Smooth muscle cell (in vitro differentiated cells): ENCODE results near the gene UBAP1. TPM values are rescaled to one million over a fixed set of nuclear protein-coding genes. Genes with fewer than 3 reads are reported as not detected.
"Not testable (repeated sequence)": the region's sequence is repeated elsewhere in the genome, so short reads cannot be mapped to it uniquely, and the experiment has no call there.

ENCODE experiments used
- DNase-seq: peaks from one replicate; lab custom pipeline; 2025; ENCODE audit not compliant: unreplicated experiment; lab: John Stamatoyannopoulos, UW
- H2AFZ ChIP-seq: fragments of 200-600 bp; sonication (generic); 2 replicates; pipeline ENCODE4 v1.6.0; 2016; ENCODE audit warnings: antibody characterized with exemption, low read depth, mild to moderate bottlenecking
- H3F3A ChIP-seq: fragments of 200-600 bp; sonication (generic); 2 replicates; pipeline ENCODE4 v1.6.0; 2017; ENCODE audit warnings: antibody characterized with exemption, low read depth
- H3K27ac ChIP-seq: fragments of 200-600 bp; sonication (generic); 2 replicates; pipeline ENCODE4 v1.5.1; 2016; ENCODE audit warnings: low read depth, mild to moderate bottlenecking
- H3K27me3 ChIP-seq: fragments of 200-600 bp; sonication (generic); 2 replicates; pipeline ENCODE4 v1.6.1; 2016; ENCODE audit warnings: low read depth, mild to moderate bottlenecking
- H3K36me3 ChIP-seq: fragments of 200-600 bp; sonication (generic); 2 replicates; pipeline ENCODE4 v1.5.1; 2016; ENCODE audit warnings: low read depth
- H3K4me1 ChIP-seq: fragments of 200-600 bp; sonication (generic); 2 replicates; pipeline ENCODE4 v1.5.1; 2016; ENCODE audit warnings: low read depth
- H3K4me2 ChIP-seq: fragments of 200-600 bp; sonication (generic); 2 replicates; pipeline ENCODE4 v1.6.0; 2016; ENCODE audit warnings: mild to moderate bottlenecking
- H3K4me3 ChIP-seq: fragments of 200-600 bp; sonication (generic); 2 replicates; pipeline ENCODE4 v1.5.1; 2016; ENCODE audit warnings: mild to moderate bottlenecking
- H3K79me2 ChIP-seq: fragments of 200-600 bp; sonication (generic); 2 replicates; pipeline ENCODE4 v1.6.0; 2016; ENCODE audit warnings: low read depth, mild to moderate bottlenecking
- H3K9ac ChIP-seq: fragments of 200-600 bp; sonication (generic); 2 replicates; pipeline ENCODE4 v1.6.0; 2016; ENCODE audit warnings: low read depth
- H3K9me3 ChIP-seq: fragments of 200-600 bp; sonication (generic); replicated peaks from 2 replicates; pipeline ENCODE4 v1.5.1; 2016; ENCODE audit warnings: low read depth
- H4K20me1 ChIP-seq: fragments of 200-600 bp; sonication (generic); 2 replicates; pipeline ENCODE4 v1.6.0; 2016; ENCODE audit warnings: low read depth
- WGBS: methylation state at CpG from one replicate; pipeline ENCODE4 v1.1.7; 2016; ENCODE audit warnings: low lambda C conversion rate; 5-methylcytosine and 5-hydroxymethylcytosine counted together
- polyA plus RNA-seq: library from polyadenylated mRNA; unstranded; fragments of >200 nt; fragmentation: Nextera tagmentation; extraction: Ambion mirVana; gene quantifications from 2 replicates; pipeline ENCODE4 v1.2.1, GENCODE V29; 2016
- total RNA-seq: library from RNA; depleted of rRNA; stranded (reverse); fragments of >200 nt; gene quantifications from 2 replicates; pipeline ENCODE4 v1.2.3, GENCODE V29; 2014
- TF ChIP-seq, protein P1 (sequence below): fragments of 200-600 bp; sonication (generic); IDR thresholded peaks from 2 replicates; pipeline ENCODE4 v1.5.1; 2017; ENCODE audit warnings: borderline replicate concordance, mild to moderate bottlenecking, antibody characterized with exemption; ENCODE audit not compliant: insufficient read depth, poor library complexity, severe bottlenecking

The UBAP1 gene
- total and polyA plus RNA-seq, 2 experiments from 2014 or later, result 45.0 to 49.9 TPM

DNA sequence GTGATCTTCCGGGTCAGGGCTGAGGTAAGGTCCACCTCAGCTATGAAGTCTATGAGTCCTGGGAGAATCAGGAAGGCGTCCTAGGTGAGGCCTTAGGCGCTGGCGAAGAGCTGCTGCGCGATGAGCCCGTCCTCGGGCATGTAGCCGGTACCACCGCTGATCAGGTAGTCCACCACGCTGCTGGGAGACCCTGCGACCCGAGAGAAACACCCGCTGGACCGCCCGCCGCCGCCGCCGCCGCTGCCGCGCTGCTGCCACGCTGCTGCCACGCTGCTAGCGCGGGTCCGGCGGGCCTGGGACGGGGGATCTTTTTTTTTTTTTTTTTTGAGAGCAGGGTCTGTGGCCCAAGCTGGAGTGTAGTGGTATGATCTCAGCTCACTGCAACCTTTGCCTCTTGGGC lies 44.3 kb upstream of the UBAP1 start:
- H3K4me3 ChIP-seq, result no peak overlapping the region
- H3K4me2 ChIP-seq, result no peak overlapping the region
- H3K4me1 ChIP-seq, result no peaks in the 10 kb centered on the region
- H3K9me3 ChIP-seq, result no peaks in the 10 kb centered on the region
- H3K36me3 ChIP-seq, result no peaks in the 10 kb centered on the region
- no peak overlapping the region for H3K27ac ChIP-seq
- H3K27me3 ChIP-seq, result no peaks in the 10 kb centered on the region
- TF ChIP-seq, protein P1, sequence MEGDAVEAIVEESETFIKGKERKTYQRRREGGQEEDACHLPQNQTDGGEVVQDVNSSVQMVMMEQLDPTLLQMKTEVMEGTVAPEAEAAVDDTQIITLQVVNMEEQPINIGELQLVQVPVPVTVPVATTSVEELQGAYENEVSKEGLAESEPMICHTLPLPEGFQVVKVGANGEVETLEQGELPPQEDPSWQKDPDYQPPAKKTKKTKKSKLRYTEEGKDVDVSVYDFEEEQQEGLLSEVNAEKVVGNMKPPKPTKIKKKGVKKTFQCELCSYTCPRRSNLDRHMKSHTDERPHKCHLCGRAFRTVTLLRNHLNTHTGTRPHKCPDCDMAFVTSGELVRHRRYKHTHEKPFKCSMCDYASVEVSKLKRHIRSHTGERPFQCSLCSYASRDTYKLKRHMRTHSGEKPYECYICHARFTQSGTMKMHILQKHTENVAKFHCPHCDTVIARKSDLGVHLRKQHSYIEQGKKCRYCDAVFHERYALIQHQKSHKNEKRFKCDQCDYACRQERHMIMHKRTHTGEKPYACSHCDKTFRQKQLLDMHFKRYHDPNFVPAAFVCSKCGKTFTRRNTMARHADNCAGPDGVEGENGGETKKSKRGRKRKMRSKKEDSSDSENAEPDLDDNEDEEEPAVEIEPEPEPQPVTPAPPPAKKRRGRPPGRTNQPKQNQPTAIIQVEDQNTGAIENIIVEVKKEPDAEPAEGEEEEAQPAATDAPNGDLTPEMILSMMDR, result no peak
- H3F3A ChIP-seq, result no peaks in the 10 kb centered on the region
- no peaks in the 10 kb centered on the region for H4K20me1 ChIP-seq
- H3K9ac ChIP-seq, result no peak overlapping the region
- no peak for DNase-seq
- no peaks in the 10 kb centered on the region for H3K79me2 ChIP-seq
- no peak overlapping the region for H2AFZ ChIP-seq
- 97% methylated on average over 30 of the region's 30 CpGs for WGBS

DNA sequence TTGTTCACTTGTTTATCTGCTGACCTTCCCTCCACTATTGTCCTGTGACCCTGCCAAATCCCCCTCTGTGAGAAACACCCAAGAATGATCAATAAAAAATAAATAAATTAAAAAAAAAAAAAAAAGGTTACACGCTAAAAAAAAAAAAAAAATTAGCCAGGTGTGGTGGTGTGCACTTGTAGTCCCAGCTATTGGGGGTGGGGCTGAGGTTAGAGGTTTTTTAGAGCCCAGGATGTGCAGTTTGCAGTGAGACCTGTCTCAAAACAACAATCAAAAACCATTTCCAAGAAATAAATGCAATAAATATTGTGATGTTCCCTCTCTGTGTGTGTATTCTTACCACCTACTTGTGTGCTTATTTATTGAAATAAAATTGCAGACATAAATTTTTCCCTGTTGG lies 40.2 kb upstream of the UBAP1 start:
- not testable (repeated sequence) for H3K4me3 ChIP-seq, H3K79me2 ChIP-seq, H3K9ac ChIP-seq, H3K36me3 ChIP-seq, H3K9me3 ChIP-seq, H3K27me3 ChIP-seq, DNase-seq, H3F3A ChIP-seq, H4K20me1 ChIP-seq, H2AFZ ChIP-seq, H3K27ac ChIP-seq, H3K4me2 ChIP-seq, H3K4me1 ChIP-seq
- WGBS, result 93% methylated on average over 1 of the region's 1 CpG

DNA sequence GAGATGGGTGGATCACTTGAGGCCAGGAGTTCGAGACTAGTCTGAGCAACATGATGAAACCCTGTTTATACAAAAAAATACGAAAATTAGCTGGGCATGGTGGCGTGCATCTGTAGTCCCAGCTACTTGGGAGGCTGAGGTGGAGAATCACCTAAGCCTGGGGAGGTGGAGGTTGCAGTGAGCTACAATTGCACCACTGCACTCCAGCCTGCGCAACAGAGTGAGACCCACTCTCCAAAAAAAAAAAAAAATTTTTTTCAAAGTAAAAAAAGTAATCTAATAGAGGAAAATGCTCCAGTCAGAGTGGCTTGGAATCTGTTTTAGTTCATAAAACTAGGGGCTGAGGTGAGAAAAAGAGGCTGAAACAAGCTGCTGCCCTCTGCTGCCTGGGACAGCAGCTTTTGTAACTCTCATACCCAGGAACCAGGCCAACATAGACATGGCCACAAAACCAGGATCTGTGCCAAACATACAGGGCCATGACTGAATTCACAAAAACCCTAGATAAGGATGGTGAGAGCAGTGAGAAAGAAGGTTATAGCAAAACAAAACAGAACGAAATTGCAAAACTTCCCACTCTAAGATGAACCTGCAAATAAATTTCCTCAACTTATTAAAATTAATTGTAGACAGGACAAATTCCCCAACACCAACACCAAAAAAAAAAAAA lies 39.2 kb upstream of the UBAP1 start:
- H4K20me1 ChIP-seq, result no peaks in the 10 kb centered on the region
- DNase-seq, result no peak
- no peak overlapping the region for H3K27ac ChIP-seq
- H3K4me3 ChIP-seq, result no peak overlapping the region
- H3K36me3 ChIP-seq, result no peaks in the 10 kb centered on the region
- WGBS, result 79% methylated on average over 5 of the region's 5 CpGs
- H3K27me3 ChIP-seq, result no peaks in the 10 kb centered on the region
- TF ChIP-seq, protein P1, result peak; percentile 9
- H3K4me2 ChIP-seq, result no peak overlapping the region
- H2AFZ ChIP-seq, result no peak overlapping the region
- no peaks in the 10 kb centered on the region for H3K4me1 ChIP-seq
- H3K79me2 ChIP-seq, result no peaks in the 10 kb centered on the region
- H3F3A ChIP-seq, result no peaks in the 10 kb centered on the region
- H3K9ac ChIP-seq, result no peak overlapping the region
- H3K9me3 ChIP-seq, result no peaks in the 10 kb centered on the region

DNA sequence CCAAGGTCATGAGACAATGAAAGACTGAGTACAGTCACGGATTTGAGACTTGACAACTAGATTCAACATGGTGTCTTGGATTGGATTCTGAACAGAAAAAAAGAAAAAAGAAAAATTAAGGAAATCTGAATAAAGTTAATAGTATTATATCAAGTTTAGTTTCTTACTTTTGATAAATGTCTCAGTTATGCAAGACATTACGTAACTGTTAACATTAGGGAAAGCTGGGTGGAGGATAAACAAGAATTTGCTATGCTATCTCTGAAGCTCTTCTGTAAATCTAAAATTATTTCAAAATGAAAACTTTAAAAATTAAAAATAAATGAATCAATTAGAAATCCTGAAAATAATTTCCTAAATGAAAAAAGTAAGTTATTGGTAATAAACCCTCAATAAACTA lies 38.0 kb upstream of the UBAP1 start:
- WGBS, result 90% methylated on average over 2 of the region's 2 CpGs
- Histone ChIP-seq H3K79me2 (no peaks in the 10 kb centered on the region), H3K9me3 (no peaks in the 10 kb centered on the region), H3K27ac (no peak overlapping the region), H3K4me3 (no peak overlapping the region), H3F3A (no peaks in the 10 kb centered on the region), H3K4me1 (no peaks in the 10 kb centered on the region), H2AFZ (no peak overlapping the region), H3K36me3 (no peaks in the 10 kb centered on the region), H3K27me3 (no peaks in the 10 kb centered on the region), H3K4me2 (no peak overlapping the region), H4K20me1 (no peaks in the 10 kb centered on the region), H3K9ac (no peak overlapping the region)
- TF ChIP-seq, protein P1, result no peak
- no peak for DNase-seq
